Loucy (cell line): Measurements from ENCODE around the gene PTCSC3.

Source experiments
- H2AFZ ChIP-seq: fragments of 200-600 bp; sonication (generic); 2 replicates; pipeline ENCODE4 v1.6.0; 2016; ENCODE audit warnings: antibody characterized with exemption, mild to moderate bottlenecking, low read length, moderate library complexity
- H3F3A ChIP-seq: fragments of 200-600 bp; 2 replicates; pipeline ENCODE4 v1.6.0; 2016; ENCODE audit warnings: antibody characterized with exemption, low read depth, mild to moderate bottlenecking
- H3K27me3 ChIP-seq: fragments of 200-600 bp; sonication (generic); 2 replicates; pipeline ENCODE4 v1.6.1; 2014; ENCODE audit warnings: low read length, mild to moderate bottlenecking; ENCODE audit not compliant: insufficient read depth, poor library complexity, severe bottlenecking
- H3K36me3 ChIP-seq: fragments of 200-600 bp; sonication (generic); 2 replicates; pipeline ENCODE4 v1.6.1; 2016; ENCODE audit warnings: low read length; ENCODE audit not compliant: insufficient read depth
- H3K4me1 ChIP-seq: fragments of 200-600 bp; sonication (generic); 2 replicates; pipeline ENCODE4 v1.5.1; 2014; ENCODE audit warnings: low read length, mild to moderate bottlenecking; ENCODE audit not compliant: insufficient read depth, poor library complexity, severe bottlenecking
- H3K4me2 ChIP-seq: fragments of 200-600 bp; sonication (generic); 2 replicates; pipeline ENCODE4 v1.6.0; 2014; ENCODE audit warnings: antibody characterized with exemption, low read length, low read depth, mild to moderate bottlenecking; ENCODE audit not compliant: poor library complexity, severe bottlenecking
- H3K4me3 ChIP-seq: fragments of 200-600 bp; sonication (generic); 2 replicates; pipeline ENCODE4 v1.5.1; 2014; ENCODE audit warnings: low read length, mild to moderate bottlenecking, mixed read lengths; ENCODE audit not compliant: poor library complexity, severe bottlenecking
- H3K79me2 ChIP-seq: fragments of 200-600 bp; sonication (generic); 2 replicates; pipeline ENCODE4 v1.6.1; 2014; ENCODE audit warnings: low read length; ENCODE audit not compliant: insufficient read depth
- H3K9ac ChIP-seq: fragments of 200-600 bp; sonication (generic); 2 replicates; pipeline ENCODE4 v1.6.0; 2014; ENCODE audit warnings: mild to moderate bottlenecking, low read depth, low read length, moderate library complexity; ENCODE audit not compliant: poor library complexity, severe bottlenecking
- H3K9me2 ChIP-seq: fragments of 200-600 bp; sonication (generic); replicated peaks from 2 replicates; pipeline ENCODE4 v1.6.1; 2016; ENCODE audit warnings: low read depth, low read length, mixed read lengths
- H3K9me3 ChIP-seq: fragments of 200-600 bp; sonication (generic); 2 replicates; pipeline ENCODE4 v1.6.1; 2014; ENCODE audit warnings: mild to moderate bottlenecking, antibody characterized with exemption, low read length, low read depth; ENCODE audit not compliant: insufficient read depth
- H4K20me1 ChIP-seq: fragments of 200-600 bp; sonication (generic); 2 replicates; pipeline ENCODE4 v1.6.0; 2014; ENCODE audit warnings: antibody characterized with exemption, low read length, mild to moderate bottlenecking; ENCODE audit not compliant: insufficient read depth, poor library complexity, severe bottlenecking
- CTCF ChIP-seq: fragments of 200-600 bp; sonication (generic); conservative IDR thresholded peaks from 2 replicates; pipeline ENCODE4 v1.5.1; 2014; ENCODE audit warnings: mild to moderate bottlenecking, antibody characterized with exemption, low read length
- EZH2phosphoT487 ChIP-seq: fragments of 200-600 bp; IDR thresholded peaks from 2 replicates; pipeline ENCODE4 v1.6.1; 2018; ENCODE audit warnings: antibody characterized with exemption, mild to moderate bottlenecking, moderate library complexity, borderline replicate concordance

The PTCSC3 gene

GRCh38 chr14:36174767-36175424, 1.6 kb downstream of the PTCSC3 start:
- no peak overlapping the region for H3K9ac ChIP-seq
- H3K9me2 ChIP-seq: no peaks in the 10 kb centered on the region
- no peaks in the 10 kb centered on the region for H3K27me3 ChIP-seq
- H3K36me3 ChIP-seq: no peaks in the 10 kb centered on the region
- H3K4me2 ChIP-seq: no peak overlapping the region
- no peaks in the 10 kb centered on the region for H3K4me1 ChIP-seq
- TF ChIP-seq EZH2phosphoT487 (no peak), CTCF (no peak)
- no peaks in the 10 kb centered on the region for H3K9me3 ChIP-seq
- no peaks in the 10 kb centered on the region for H3K79me2 ChIP-seq
- H3K4me3 ChIP-seq: no peak overlapping the region
- no peak overlapping the region for H2AFZ ChIP-seq
- no peaks in the 10 kb centered on the region for H4K20me1 ChIP-seq
- no peaks in the 10 kb centered on the region for H3F3A ChIP-seq

GRCh38 chr14:36173161-36173560, 3.4 kb downstream of the PTCSC3 start:
- no peak for TF ChIP-seq EZH2phosphoT487
- no peak for TF ChIP-seq CTCF
- no peaks in the 10 kb centered on the region for H3K9me3 ChIP-seq
- H2AFZ ChIP-seq: no peak overlapping the region
- H3K9ac ChIP-seq: no peak overlapping the region
- H4K20me1 ChIP-seq: no peaks in the 10 kb centered on the region
- no peaks in the 10 kb centered on the region for H3F3A ChIP-seq
- H3K4me1 ChIP-seq: no peaks in the 10 kb centered on the region
- H3K27me3 ChIP-seq: no peaks in the 10 kb centered on the region
- no peaks in the 10 kb centered on the region for H3K79me2 ChIP-seq
- H3K4me2 ChIP-seq: no peak overlapping the region
- no peaks in the 10 kb centered on the region for H3K36me3 ChIP-seq
- no peak overlapping the region for H3K4me3 ChIP-seq
- H3K9me2 ChIP-seq: no peaks in the 10 kb centered on the region

- no peaks in the 10 kb centered on the region for H3K79me2 ChIP-seq
- no peaks in the 10 kb centered on the region for H3K9me2 ChIP-seq
- no peaks in the 10 kb centered on the region for H3K27me3 ChIP-seq
- H3K9ac ChIP-seq: no peak overlapping the region
- no peaks in the 10 kb centered on the region for H3K36me3 ChIP-seq
- no peaks in the 10 kb centered on the region for H3F3A ChIP-seq
- no peak for TF ChIP-seq CTCF
- no peak for TF ChIP-seq EZH2phosphoT487
- no peak overlapping the region for H3K4me2 ChIP-seq
- no peak overlapping the region for H2AFZ ChIP-seq
- H3K9me3 ChIP-seq: no peaks in the 10 kb centered on the region
- no peak overlapping the region for H3K4me3 ChIP-seq
- no peaks in the 10 kb centered on the region for H3K4me1 ChIP-seq
- no peaks in the 10 kb centered on the region for H4K20me1 ChIP-seq
These were observed 4.9 kb downstream of the PTCSC3 start for GRCh38 chr14:36171607-36172006.
